Stimulated activated CD4-positive, alpha-beta T cell treated with anti-CD3 and anti-CD28 coated beads, Interleukin-2, amount 100 ng/mL, for 4 hours (primary cell): Measurements from ENCODE around the gene TANGO6.
"Not testable (repeated sequence)": the region's sequence is repeated elsewhere in the genome, so short reads cannot be mapped to it uniquely, and the experiment has no call there.

Experiments used
- DNase-seq: peaks from one replicate; pipeline ENCODE4 v3.0.0-alpha.2; 2020; ENCODE audit warnings: low read depth

Gene TANGO6

GRCh38 chr16:69013991-69014390, 170.7 kb downstream of the TANGO6 start:
- DNase-seq, result no peak

- DNase-seq, result no peak
Measured at GRCh38 chr16:69014811-69015210, 171.5 kb downstream of the TANGO6 start.

- no peak for DNase-seq
Measured at GRCh38 chr16:69017036-69017783, 173.9 kb downstream of the TANGO6 start.

GRCh38 chr16:69019811-69020210, 176.5 kb downstream of the TANGO6 start:
- DNase-seq, result no peak

GRCh38 chr16:69029121-69029520, 185.8 kb downstream of the TANGO6 start:
- DNase-seq, result no peak

GRCh38 chr16:69031877-69032301, 188.6 kb downstream of the TANGO6 start:
- DNase-seq, result no peak

GRCh38 chr16:69033151-69033949, 190.0 kb downstream of the TANGO6 start:
- DNase-seq, result no peak

GRCh38 chr16:69035375-69035774, 192.0 kb downstream of the TANGO6 start:
- no peak for DNase-seq

GRCh38 chr16:69036399-69037091, 193.2 kb downstream of the TANGO6 start:
- DNase-seq, result no peak

- DNase-seq, result no peak
Measured at GRCh38 chr16:69037373-69038160, 194.2 kb downstream of the TANGO6 start.

GRCh38 chr16:69039333-69039941, 196.1 kb downstream of the TANGO6 start:
- DNase-seq, result no peak

GRCh38 chr16:69040144-69040909, 197.0 kb downstream of the TANGO6 start:
- no peak for DNase-seq

- DNase-seq, result no peak
Measured at GRCh38 chr16:69048328-69049120, 205.2 kb downstream of the TANGO6 start.

- no peak for DNase-seq
Measured at GRCh38 chr16:69049146-69049545, 205.8 kb downstream of the TANGO6 start.

GRCh38 chr16:69049603-69050375, 206.5 kb downstream of the TANGO6 start:
- DNase-seq, result no peak

- not testable (repeated sequence) for DNase-seq
Measured at GRCh38 chr16:69051517-69051830, 208.1 kb downstream of the TANGO6 start.

GRCh38 chr16:69055008-69055407, 211.7 kb downstream of the TANGO6 start:
- DNase-seq, result no peak

GRCh38 chr16:69055980-69056379, 212.6 kb downstream of the TANGO6 start:
- no peak for DNase-seq

GRCh38 chr16:69056421-69056820, 213.1 kb downstream of the TANGO6 start:
- DNase-seq, result no peak
